GM03348 (cell line): ENCODE results near the gene GPT2.
A peak's percentile ranks its signal among the peaks of the same experiment; 100 is the strongest.
"Not testable (repeated sequence)": the region's sequence is repeated elsewhere in the genome, so short reads cannot be mapped to it uniquely, and the experiment has no call there.

Experiments
- DNase-seq: peaks from one replicate; pipeline ENCODE4 v3.0.0; 2012; ENCODE audit warnings: low spot score

GPT2 gene

GRCh38 chr16:46866286-46866685 is 17.9 kb upstream of the GPT2 start:
- no peak for DNase-seq

GRCh38 chr16:46867486-46867885 is 16.7 kb upstream of the GPT2 start:
- DNase-seq = not testable (repeated sequence)

GRCh38 chr16:46868891-46869290 is 15.3 kb upstream of the GPT2 start:
- not testable (repeated sequence) for DNase-seq

- DNase-seq = no peak
Measured at GRCh38 chr16:46871597-46871996, 12.6 kb upstream of the GPT2 start.

GRCh38 chr16:46873201-46873600 is 11.0 kb upstream of the GPT2 start:
- no peak for DNase-seq

- DNase-seq = no peak
Measured at GRCh38 chr16:46875243-46875642, 8.9 kb upstream of the GPT2 start.

GRCh38 chr16:46882304-46882939 is 1.7 kb upstream of the GPT2 start:
- no peak for DNase-seq

- no peak for DNase-seq
Measured at GRCh38 chr16:46882940-46883307, 1.2 kb upstream of the GPT2 start.

- DNase-seq = no peak
Measured at GRCh38 chr16:46883353-46883689, 841 bp upstream of the GPT2 start.

GRCh38 chr16:46884513-46885293 is 541 bp downstream of the GPT2 start:
- DNase-seq = peak; percentile 39

GRCh38 chr16:46885960-46886763 is 2.0 kb downstream of the GPT2 start:
- no peak for DNase-seq

- DNase-seq = no peak
Measured at GRCh38 chr16:46886764-46887523, 2.8 kb downstream of the GPT2 start.

GRCh38 chr16:46887524-46887854 is 3.3 kb downstream of the GPT2 start:
- no peak for DNase-seq

GRCh38 chr16:46889245-46889941 is 5.2 kb downstream of the GPT2 start:
- DNase-seq = no peak

GRCh38 chr16:46889942-46890300 is 5.8 kb downstream of the GPT2 start:
- no peak for DNase-seq

GRCh38 chr16:46891910-46892309 is 7.7 kb downstream of the GPT2 start:
- DNase-seq = no peak

GRCh38 chr16:46894036-46894672 is 10.0 kb downstream of the GPT2 start:
- no peak for DNase-seq

- DNase-seq = no peak
Measured at GRCh38 chr16:46895399-46896313, 11.5 kb downstream of the GPT2 start.

GRCh38 chr16:46896314-46896968 is 12.3 kb downstream of the GPT2 start:
- no peak for DNase-seq

- DNase-seq = no peak
Measured at GRCh38 chr16:46897471-46897870, 13.3 kb downstream of the GPT2 start.
